GM19193 (cell line): ENCODE data around the gene TAF1A.

Experiments used
- POLR2A ChIP-seq: IDR thresholded peaks from 4 replicates; pipeline ENCODE4 v1.6.1; 2011; ENCODE audit not compliant: insufficient read depth, insufficient read length; ENCODE audit errors: extremely low read depth

The TAF1A gene

GRCh38 chr1:222589462-222590302 is at the start of gene TAF1A:
Gene TAF1A, minus strand, starts transcription at chr1:222589933.
- TF ChIP-seq POLR2A, result peak; percentile 75

- no peak for TF ChIP-seq POLR2A
These were observed 44.7 kb upstream of the TAF1A start for GRCh38 chr1:222634180-222635013.

GRCh38 chr1:222632749-222633148 is 43.0 kb upstream of the TAF1A start:
- TF ChIP-seq POLR2A, result no peak

GRCh38 chr1:222631611-222632208 is 42.0 kb upstream of the TAF1A start:
- TF ChIP-seq POLR2A, result no peak

- no peak for TF ChIP-seq POLR2A
These were observed 40.3 kb upstream of the TAF1A start for GRCh38 chr1:222629921-222630535.

- no peak for TF ChIP-seq POLR2A
These were observed 37.5 kb upstream of the TAF1A start for GRCh38 chr1:222627232-222627631.

- TF ChIP-seq POLR2A, result no peak
These were observed 34.5 kb upstream of the TAF1A start for GRCh38 chr1:222624214-222624613.

- no peak for TF ChIP-seq POLR2A
These were observed 33.7 kb upstream of the TAF1A start for GRCh38 chr1:222623458-222623857.

- no peak for TF ChIP-seq POLR2A
These were observed 33.0 kb upstream of the TAF1A start for GRCh38 chr1:222622765-222623164.

- TF ChIP-seq POLR2A, result no peak
These were observed 30.8 kb upstream of the TAF1A start for GRCh38 chr1:222620566-222620965.

- no peak for TF ChIP-seq POLR2A
These were observed 29.3 kb upstream of the TAF1A start for GRCh38 chr1:222618880-222619596.

- peak; percentile 67 for TF ChIP-seq POLR2A
These were observed 28.5 kb upstream of the TAF1A start, which contains the start of gene MIA3 for GRCh38 chr1:222618001-222618879. Gene MIA3, plus strand, starts transcription at chr1:222618097. Its CDS starts 14 bp downstream, at chr1:222618111.

- TF ChIP-seq POLR2A, result peak; percentile 20
These were observed 27.7 kb upstream of the TAF1A start for GRCh38 chr1:222617367-222617951.

GRCh38 chr1:222616525-222616924 is 26.8 kb upstream of the TAF1A start:
- no peak for TF ChIP-seq POLR2A

- no peak for TF ChIP-seq POLR2A
These were observed 23.9 kb upstream of the TAF1A start for GRCh38 chr1:222613627-222614026.
